Body of pancreas (tissue), 4 donors: ENCODE results near the gene S100A6. TPM values are rescaled to one million over a fixed set of nuclear protein-coding genes. Genes with fewer than 3 reads are reported as not detected.
A peak's percentile ranks its signal among the peaks of the same experiment; 100 is the strongest.

Experiments used
- ATAC-seq: fragments of 150-250 bp; one replicate; pipeline ENCODE4 v1.9.1; 2016
- DNase-seq, 4 donors: peaks; one replicate each; pipeline ENCODE4 v3.0.0-alpha.2; 2019
- H3K27ac ChIP-seq, 4 donors: fragments of 200-600 bp; sonication (generic); 1 replicate in 3 of 4; 2 replicates in 1 of 4; pipeline versions ENCODE4 v1.5.1 to v1.6.1; 2016 to 2019; ENCODE audit warnings: mild to moderate bottlenecking in 1 of 4, mixed read lengths in 1 of 4, moderate library complexity in 1 of 4
- H3K27me3 ChIP-seq, 2 donors: fragments of 200-600 bp; sonication (generic); one replicate each; pipeline ENCODE4 v1.6.0; 2016; ENCODE audit warnings: mild to moderate bottlenecking in 1 of 2
- H3K36me3 ChIP-seq, 2 donors: fragments of 200-600 bp; sonication (generic); replicated peaks in 1 of 2; 2 replicates each; pipeline ENCODE4 v1.5.1; 2016; ENCODE audit warnings: low read depth in 2 of 2; ENCODE audit not compliant: insufficient read depth in 1 of 2
- H3K4me1 ChIP-seq: fragments of 200-600 bp; sonication (generic); one replicate; pipeline ENCODE4 v1.6.0; 2016
- H3K4me3 ChIP-seq, 2 donors: fragments of 200-600 bp; sonication (generic); 1 replicate in 1 of 2; 2 replicates in 1 of 2; pipeline ENCODE4 v1.5.1; 2016 to 2019
- H3K9me3 ChIP-seq, 3 donors: fragments of 200-600 bp; sonication (generic); 1 replicate in 2 of 3; 2 replicates in 1 of 3; pipeline ENCODE4 v1.5.1; 2016
- CTCF ChIP-seq, 7 experiments: fragments of 450-650 bp in 4 of 7; fragments of 200-600 bp in 3 of 7; sonication (generic) in 3 of 7; IDR thresholded peaks; one replicate each; pipeline ENCODE4 v1.5.1; 2016 to 2019; ENCODE audit warnings: antibody characterized with exemption in 7 of 7
- POLR2A ChIP-seq, 3 donors: fragments of 450-650 bp; IDR thresholded peaks; one replicate each; pipeline ENCODE4 v1.6.1; 2016; ENCODE audit warnings: antibody characterized with exemption in 3 of 3, mild to moderate bottlenecking in 2 of 3
- WGBS, 2 donors: methylation state at CpG; one replicate each; pipeline ENCODE4 v1.1.5; 2017; 5-methylcytosine and 5-hydroxymethylcytosine counted together
- intact Hi-C: fragments of 100-400 bp; cut with DNase I; formaldehyde crosslinking; loops from one replicate; pipeline ENCODE4 v1.15.1; 2023
- total RNA-seq, 2 donors: library from RNA; depleted of rRNA; stranded (reverse); fragments of >200 nt; gene quantifications; one replicate each; pipeline ENCODE4 v1.1.0, GENCODE V29; 2016

The S100A6 gene
- total RNA-seq, 2 donors from 2014 or later = 54.7 to 58.9 TPM

- no peak overlapping the region for H3K27ac ChIP-seq
- DNase-seq (no peak), ATAC-seq (no peak)
- 85 to 92% methylated on average over 11 of the region's 11 CpGs for WGBS, 2 donors
- H3K4me1 ChIP-seq = peaks cover 10% of the 10 kb centered on the region
- intact Hi-C loops = loop anchor here (5.0 kb wide), 1 partner anchor 64 kb away; no protein-coding TSS in a partner anchor
- H3K36me3 ChIP-seq = no peaks in the 10 kb centered on the region
- TF ChIP-seq POLR2A (IDR thresholded peaks at IDR 0.05) (no peak), CTCF (IDR thresholded peaks at IDR 0.05) (no peak)
- no peaks in the 10 kb centered on the region for H3K9me3 ChIP-seq
- H3K27me3 ChIP-seq = no peaks in the 10 kb centered on the region
- no peak overlapping the region for H3K4me3 ChIP-seq
Measured at GRCh38 chr1:153507926-153508583, 27.7 kb downstream of the S100A6 start.

- Histone ChIP-seq H3K36me3 (no peaks in the 10 kb centered on the region), H3K27ac (peak overlapping the region in 2 of 4 donors; percentile 35 to 52), H3K4me1 (peaks cover 10% of the 10 kb centered on the region), H3K9me3 (no peaks in the 10 kb centered on the region), H3K4me3 (no peak overlapping the region), H3K27me3 (no peaks in the 10 kb centered on the region)
- TF ChIP-seq CTCF (IDR thresholded peaks at IDR 0.05) = no peak
- TF ChIP-seq POLR2A (IDR thresholded peaks at IDR 0.05) = no peak
- intact Hi-C loops = loop anchor here (5.0 kb wide), 1 partner anchor 65 kb away; no protein-coding TSS in a partner anchor
- DNase-seq (peak; percentile 48 to 89 (median 72)), ATAC-seq (peak; percentile 79)
- 55 to 70% methylated on average over 7 of the region's 7 CpGs for WGBS, 2 donors
Measured at GRCh38 chr1:153506831-153507413, 28.9 kb downstream of the S100A6 start.

- TF ChIP-seq CTCF (IDR thresholded peaks at IDR 0.05) (no peak), POLR2A (IDR thresholded peaks at IDR 0.05) (no peak)
- WGBS, 2 donors = 90 to 92% methylated on average over 5 of the region's 5 CpGs
- DNase-seq = no peak
- no peak for ATAC-seq
- Histone ChIP-seq H3K27me3 (no peaks in the 10 kb centered on the region), H3K4me1 (peaks cover 10% of the 10 kb centered on the region), H3K4me3 (no peak overlapping the region), H3K36me3 (no peaks in the 10 kb centered on the region), H3K9me3 (no peaks in the 10 kb centered on the region), H3K27ac (no peak overlapping the region)
- intact Hi-C loops = loop anchor here (5.0 kb wide), 1 partner anchor 66 kb away; no protein-coding TSS in a partner anchor
Measured at GRCh38 chr1:153506386-153506785, 29.4 kb downstream of the S100A6 start.

GRCh38 chr1:153505576-153505975 lies 30.2 kb downstream of the S100A6 start:
- intact Hi-C loops = loop anchor here (5.0 kb wide), 1 partner anchor 67 kb away; no protein-coding TSS in a partner anchor
- Histone ChIP-seq H3K36me3 (no peaks in the 10 kb centered on the region), H3K4me3 (no peak overlapping the region), H3K27me3 (no peaks in the 10 kb centered on the region), H3K27ac (no peak overlapping the region), H3K4me1 (peaks cover 10% of the 10 kb centered on the region), H3K9me3 (no peaks in the 10 kb centered on the region)
- ATAC-seq = no peak
- WGBS, 2 donors = 89 to 91% methylated on average over 1 of the region's 1 CpG
- DNase-seq = no peak
- TF ChIP-seq CTCF (IDR thresholded peaks at IDR 0.05) (no peak), POLR2A (IDR thresholded peaks at IDR 0.05) (no peak)
